ENCODE measurements around the gene TECPR1. TPM values are rescaled to one million over a fixed set of nuclear protein-coding genes. Genes with fewer than 3 reads are reported as not detected.

TECPR1 gene
- total and polyA plus RNA-seq, 2 donors (not counting 1 experiment from before 2014, with no cell fraction given): 20.9 to 52.2 TPM

DNA sequence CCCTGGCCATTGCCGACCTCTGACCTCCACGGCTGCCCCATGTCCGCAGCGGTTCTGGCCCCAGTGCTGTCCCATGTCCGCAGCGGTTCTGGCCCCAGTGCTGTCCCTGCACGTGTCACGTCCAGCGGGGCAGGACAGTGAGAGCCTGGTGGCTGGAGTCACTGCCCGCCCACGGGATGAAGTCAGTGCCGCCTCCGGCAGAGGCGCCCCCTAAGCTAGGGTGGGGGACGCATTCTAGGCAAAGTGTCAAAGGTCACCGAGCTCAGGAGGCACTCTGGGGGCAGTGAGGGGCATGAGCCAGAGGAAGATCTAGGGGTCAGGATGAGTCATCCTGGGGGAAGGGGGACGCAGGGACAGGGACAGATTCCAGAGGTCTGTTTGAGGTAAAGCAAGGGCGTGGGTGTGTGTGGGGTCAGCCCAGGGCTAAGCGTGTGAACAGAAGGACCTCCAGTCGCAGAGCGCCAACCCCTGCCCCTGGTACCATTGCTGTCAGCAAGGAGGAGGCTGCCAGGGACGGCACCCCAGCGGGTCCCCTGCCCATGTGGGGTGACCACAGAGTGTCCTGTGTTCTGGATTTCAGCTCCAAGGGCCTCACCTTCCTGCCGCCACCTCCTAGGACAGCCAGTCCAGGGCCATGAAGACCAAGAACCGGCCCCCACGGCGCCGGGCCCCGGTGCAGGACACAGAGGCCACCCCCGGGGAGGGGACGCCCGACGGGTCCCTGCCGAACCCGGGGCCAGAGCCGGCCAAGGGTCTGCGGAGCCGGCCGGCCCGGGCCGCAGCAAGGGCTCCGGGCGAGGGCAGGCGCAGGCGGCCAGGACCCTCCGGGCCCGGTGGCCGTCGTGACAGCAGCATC lies 40.1 kb downstream of the TECPR1 start:
- ChIA-PET POLR2A (no interaction called here), CTCF (interaction anchor here (0.8 kb wide), 1 partner anchor 9 kb away, joined by 3 read pairs; no protein-coding TSS in a partner anchor)
- no peak overlapping the region for H3K27ac ChIP-seq (ENCODE audit: low read length in 2 of 2)
- ATAC-seq (ENCODE audit: low read depth) (no peak), DNase-seq (no peak)
- H3K9me3 ChIP-seq (ENCODE audit: control extremely low read depth in 1 of 3, control insufficient read depth in 2 of 3, insufficient read depth in 1 of 3, low read length in 2 of 3): peaks cover 0 to 15% (median 0%) of the 10 kb centered on the region in 3 donors
- intact Hi-C loops (cut with micrococcal nuclease): no loop called here
- H3K27ac Mint-ChIP-seq: peak overlapping the region; percentile 5
- H3K4me3 ChIP-seq (ENCODE audit: control extremely low read depth in 1 of 5, extremely low read depth in 1 of 5, insufficient read depth in 1 of 5, low read depth in 2 of 5, low read length in 4 of 5): peak overlapping the region in 3 of 5 experiments; percentile 8 to 31 (median 24)
- peaks cover 16% of the 10 kb centered on the region for H4K20me1 ChIP-seq (ENCODE audit: control insufficient read depth, insufficient read depth, low read length, poor library complexity, severe bottlenecking)
- WGBS (ENCODE audit: insufficient coverage): 90% methylated on average over 49 of the region's 49 CpGs
- H3K4me1 ChIP-seq (ENCODE audit: control insufficient read depth in 2 of 2, insufficient read depth in 2 of 2, low read length in 2 of 2): peaks cover 12 to 14% of the 10 kb centered on the region in 2 donors
- H3K4me1 Mint-ChIP-seq: peaks cover 12% of the 10 kb centered on the region
- H3K9me3 Mint-ChIP-seq (ENCODE audit: insufficient read depth): no peaks in the 10 kb centered on the region
- H3K27me3 ChIP-seq (replicated peaks in 1 of 4; ENCODE audit: control extremely low read depth in 1 of 4, control insufficient read depth in 3 of 4, insufficient read depth in 4 of 4, low read length in 3 of 4): peaks cover 0 to 25% (median 8%) of the 10 kb centered on the region in 4 experiments
- peaks cover 0 to 6% of the 10 kb centered on the region in 2 experiments for H3K36me3 ChIP-seq (replicated peaks in 1 of 2; ENCODE audit: control extremely low read depth in 1 of 2, control insufficient read depth in 1 of 2, extremely low read depth in 1 of 2, insufficient read depth in 2 of 2, low read length in 1 of 2)
- H3K79me2 ChIP-seq (ENCODE audit: control insufficient read depth, insufficient read depth, low read length): no peaks in the 10 kb centered on the region
- H3K4me2 ChIP-seq (replicated peaks; ENCODE audit: low read depth, low read length, poor library complexity, severe bottlenecking): peak overlapping the region; percentile 73
- no peak for TF ChIP-seq EZH2 (IDR thresholded peaks at IDR 0.05; ENCODE audit: borderline replicate concordance, insufficient read depth, low read depth, low read length, poor library complexity, severe bottlenecking)
- H3K4me3 Mint-ChIP-seq: peak overlapping the region; percentile 73
- no peak overlapping the region for H2AFZ ChIP-seq (ENCODE audit: insufficient read depth, low read depth, low read length, poor library complexity, severe bottlenecking)
- peak overlapping the region; percentile 32 for H3K9ac ChIP-seq (ENCODE audit: low read length)
- peaks cover 10% of the 10 kb centered on the region for H3K27me3 Mint-ChIP-seq

DNA sequence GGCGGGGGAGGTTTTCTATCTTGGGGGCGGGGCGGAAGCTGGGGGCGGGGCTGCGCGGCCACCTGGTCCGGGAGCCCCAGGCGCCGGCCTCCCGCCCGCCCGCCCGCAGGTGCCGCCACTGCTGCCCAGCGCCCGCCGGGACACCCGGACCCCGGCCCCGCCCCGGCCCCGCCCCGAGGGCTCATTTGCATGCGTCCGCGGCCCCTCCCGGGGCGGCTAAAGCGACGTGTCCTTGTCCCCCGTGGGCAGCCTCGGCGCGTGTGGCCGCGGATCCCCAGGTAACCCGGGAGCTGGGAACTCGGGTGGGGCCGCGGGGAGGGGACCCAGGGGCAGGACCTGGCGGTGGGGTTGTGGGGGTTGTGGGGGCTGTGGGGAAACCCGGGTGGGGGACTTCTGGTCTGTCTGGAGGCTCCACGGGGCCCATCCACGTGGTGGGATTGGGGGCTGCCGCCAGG lies 40.8 kb downstream of the TECPR1 start, which contains the start of gene BHLHA15:
TSS of gene BHLHA15 (plus strand) at position 219 of the 455 bp plus-strand sequence. CDS start 871 bp downstream, outside the sequence.
- Mint-ChIP-seq H3K27me3 (peaks cover 10% of the 10 kb centered on the region), H3K27ac (peak within 1 kb of the TSS; percentile 5), H3K4me1 (peaks cover 12% of the 10 kb centered on the region), H3K9me3 (ENCODE audit: insufficient read depth) (no peaks in the 10 kb centered on the region), H3K4me3 (peak within 1 kb of the TSS; percentile 73)
- H3K9ac ChIP-seq (ENCODE audit: low read length): peak within 1 kb of the TSS; percentile 32
- peaks cover 0 to 20% (median 0%) of the 10 kb centered on the region in 3 donors for H3K9me3 ChIP-seq (ENCODE audit: control extremely low read depth in 1 of 3, control insufficient read depth in 2 of 3, insufficient read depth in 1 of 3, low read length in 2 of 3)
- H3K36me3 ChIP-seq (replicated peaks in 1 of 2; ENCODE audit: control extremely low read depth in 1 of 2, control insufficient read depth in 1 of 2, extremely low read depth in 1 of 2, insufficient read depth in 2 of 2, low read length in 1 of 2): peaks cover 0 to 10% of the 10 kb centered on the region in 2 experiments
- peak within 1 kb of the TSS in 3 of 5 experiments; percentile 8 to 31 (median 24) for H3K4me3 ChIP-seq (ENCODE audit: control extremely low read depth in 1 of 5, extremely low read depth in 1 of 5, insufficient read depth in 1 of 5, low read depth in 2 of 5, low read length in 4 of 5)
- no peaks in the 10 kb centered on the region for H3K79me2 ChIP-seq (ENCODE audit: control insufficient read depth, insufficient read depth, low read length)
- H2AFZ ChIP-seq (ENCODE audit: insufficient read depth, low read depth, low read length, poor library complexity, severe bottlenecking): no peak within 1 kb of the TSS
- peaks cover 0 to 29% (median 8%) of the 10 kb centered on the region in 4 experiments for H3K27me3 ChIP-seq (replicated peaks in 1 of 4; ENCODE audit: control extremely low read depth in 1 of 4, control insufficient read depth in 3 of 4, insufficient read depth in 4 of 4, low read length in 3 of 4)
- TF ChIP-seq, protein P1, sequence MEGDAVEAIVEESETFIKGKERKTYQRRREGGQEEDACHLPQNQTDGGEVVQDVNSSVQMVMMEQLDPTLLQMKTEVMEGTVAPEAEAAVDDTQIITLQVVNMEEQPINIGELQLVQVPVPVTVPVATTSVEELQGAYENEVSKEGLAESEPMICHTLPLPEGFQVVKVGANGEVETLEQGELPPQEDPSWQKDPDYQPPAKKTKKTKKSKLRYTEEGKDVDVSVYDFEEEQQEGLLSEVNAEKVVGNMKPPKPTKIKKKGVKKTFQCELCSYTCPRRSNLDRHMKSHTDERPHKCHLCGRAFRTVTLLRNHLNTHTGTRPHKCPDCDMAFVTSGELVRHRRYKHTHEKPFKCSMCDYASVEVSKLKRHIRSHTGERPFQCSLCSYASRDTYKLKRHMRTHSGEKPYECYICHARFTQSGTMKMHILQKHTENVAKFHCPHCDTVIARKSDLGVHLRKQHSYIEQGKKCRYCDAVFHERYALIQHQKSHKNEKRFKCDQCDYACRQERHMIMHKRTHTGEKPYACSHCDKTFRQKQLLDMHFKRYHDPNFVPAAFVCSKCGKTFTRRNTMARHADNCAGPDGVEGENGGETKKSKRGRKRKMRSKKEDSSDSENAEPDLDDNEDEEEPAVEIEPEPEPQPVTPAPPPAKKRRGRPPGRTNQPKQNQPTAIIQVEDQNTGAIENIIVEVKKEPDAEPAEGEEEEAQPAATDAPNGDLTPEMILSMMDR (IDR thresholded peaks at IDR 0.05): no peak
- TF ChIP-seq EZH2 (IDR thresholded peaks at IDR 0.05; ENCODE audit: borderline replicate concordance, insufficient read depth, low read depth, low read length, poor library complexity, severe bottlenecking): no peak
- ChIA-PET CTCF (no interaction called here), POLR2A (interaction anchor here (0.7 kb wide), 1 partner anchor 9 kb away, joined by 4 read pairs; no protein-coding TSS in a partner anchor)
- H3K27ac ChIP-seq (ENCODE audit: low read length in 2 of 2): no peak within 1 kb of the TSS
- H3K4me1 ChIP-seq (ENCODE audit: control insufficient read depth in 2 of 2, insufficient read depth in 2 of 2, low read length in 2 of 2): peaks cover 12 to 14% of the 10 kb centered on the region in 2 donors
- 2% methylated on average over 37 of the region's 45 CpGs for WGBS (ENCODE audit: insufficient coverage)
- H4K20me1 ChIP-seq (ENCODE audit: control insufficient read depth, insufficient read depth, low read length, poor library complexity, severe bottlenecking): peaks cover 9% of the 10 kb centered on the region
- intact Hi-C loops (cut with micrococcal nuclease): no loop called here
- peak within 1 kb of the TSS; percentile 73 for H3K4me2 ChIP-seq (replicated peaks; ENCODE audit: low read depth, low read length, poor library complexity, severe bottlenecking)
- DNase-seq: peak; percentile 30
- ATAC-seq (ENCODE audit: low read depth): peak; percentile 69

Data from B cell (primary cell).